PFSK-1 (cell line): ENCODE measurements around the gene ARNT2.

ENCODE experiments used
- SIN3A ChIP-seq: IDR thresholded peaks from 2 replicates; pipeline ENCODE4 v1.6.1; 2012; ENCODE audit warnings: mild to moderate bottlenecking, low read length, moderate library complexity, borderline replicate concordance; ENCODE audit not compliant: insufficient read depth
- TF ChIP-seq, protein P1 (sequence below), 2 experiments: IDR thresholded peaks; 2 replicates each; pipeline versions ENCODE4 v1.6.1 to v1.8.0; 2011 to 2012; ENCODE audit warnings: low read depth in 2 of 2, low read length in 2 of 2, control low read depth in 1 of 2, inconsistent platforms in 1 of 2, mild to moderate bottlenecking in 1 of 2, moderate library complexity in 1 of 2; ENCODE audit not compliant: insufficient read depth in 1 of 2

DNA sequence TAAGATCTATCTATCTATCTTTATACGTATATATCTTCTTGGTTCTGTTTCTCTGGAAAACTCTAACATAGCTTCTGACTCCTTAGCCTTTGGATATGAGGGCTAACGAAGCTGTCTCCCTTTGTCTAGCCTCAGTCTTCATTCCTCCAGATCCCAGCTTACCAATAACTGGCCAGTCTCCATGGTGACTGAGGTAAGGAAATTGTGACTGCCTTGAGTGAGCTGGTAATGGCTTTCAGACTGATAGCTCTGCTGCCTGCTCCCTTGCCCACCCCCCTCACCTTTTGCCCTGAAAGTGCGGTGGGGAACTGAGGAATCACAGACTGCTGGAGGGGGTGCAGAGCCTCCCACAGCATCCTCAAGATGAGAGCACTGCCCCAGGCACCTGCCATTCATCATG is 225.2 kb downstream of the ARNT2 start:
- no peak for TF ChIP-seq SIN3A
- TF ChIP-seq, protein P1, sequence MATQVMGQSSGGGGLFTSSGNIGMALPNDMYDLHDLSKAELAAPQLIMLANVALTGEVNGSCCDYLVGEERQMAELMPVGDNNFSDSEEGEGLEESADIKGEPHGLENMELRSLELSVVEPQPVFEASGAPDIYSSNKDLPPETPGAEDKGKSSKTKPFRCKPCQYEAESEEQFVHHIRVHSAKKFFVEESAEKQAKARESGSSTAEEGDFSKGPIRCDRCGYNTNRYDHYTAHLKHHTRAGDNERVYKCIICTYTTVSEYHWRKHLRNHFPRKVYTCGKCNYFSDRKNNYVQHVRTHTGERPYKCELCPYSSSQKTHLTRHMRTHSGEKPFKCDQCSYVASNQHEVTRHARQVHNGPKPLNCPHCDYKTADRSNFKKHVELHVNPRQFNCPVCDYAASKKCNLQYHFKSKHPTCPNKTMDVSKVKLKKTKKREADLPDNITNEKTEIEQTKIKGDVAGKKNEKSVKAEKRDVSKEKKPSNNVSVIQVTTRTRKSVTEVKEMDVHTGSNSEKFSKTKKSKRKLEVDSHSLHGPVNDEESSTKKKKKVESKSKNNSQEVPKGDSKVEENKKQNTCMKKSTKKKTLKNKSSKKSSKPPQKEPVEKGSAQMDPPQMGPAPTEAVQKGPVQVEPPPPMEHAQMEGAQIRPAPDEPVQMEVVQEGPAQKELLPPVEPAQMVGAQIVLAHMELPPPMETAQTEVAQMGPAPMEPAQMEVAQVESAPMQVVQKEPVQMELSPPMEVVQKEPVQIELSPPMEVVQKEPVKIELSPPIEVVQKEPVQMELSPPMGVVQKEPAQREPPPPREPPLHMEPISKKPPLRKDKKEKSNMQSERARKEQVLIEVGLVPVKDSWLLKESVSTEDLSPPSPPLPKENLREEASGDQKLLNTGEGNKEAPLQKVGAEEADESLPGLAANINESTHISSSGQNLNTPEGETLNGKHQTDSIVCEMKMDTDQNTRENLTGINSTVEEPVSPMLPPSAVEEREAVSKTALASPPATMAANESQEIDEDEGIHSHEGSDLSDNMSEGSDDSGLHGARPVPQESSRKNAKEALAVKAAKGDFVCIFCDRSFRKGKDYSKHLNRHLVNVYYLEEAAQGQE (IDR thresholded peaks at IDR 0.05; ENCODE audit: insufficient read depth in 1 of 2, low read depth in 2 of 2, low read length in 2 of 2) = no peak
